Activated CD8-positive, alpha-beta memory T cell treated with anti-CD3 and anti-CD28 coated beads, Interleukin-2, amount 50 U/mL, for 1 hour (primary cell): ENCODE data around the gene WNT2B.

Source experiments
- DNase-seq: peaks from one replicate; pipeline ENCODE4 v3.0.0-alpha.2; 2020; ENCODE audit errors: extremely low read depth

The WNT2B gene

GRCh38 chr1:112527266-112528010, 18.7 kb downstream of the WNT2B start:
- no peak for DNase-seq

GRCh38 chr1:112528076-112528475, 19.3 kb downstream of the WNT2B start:
- no peak for DNase-seq

- no peak for DNase-seq
These were observed 20.5 kb downstream of the WNT2B start for GRCh38 chr1:112529301-112529700.

DNA sequence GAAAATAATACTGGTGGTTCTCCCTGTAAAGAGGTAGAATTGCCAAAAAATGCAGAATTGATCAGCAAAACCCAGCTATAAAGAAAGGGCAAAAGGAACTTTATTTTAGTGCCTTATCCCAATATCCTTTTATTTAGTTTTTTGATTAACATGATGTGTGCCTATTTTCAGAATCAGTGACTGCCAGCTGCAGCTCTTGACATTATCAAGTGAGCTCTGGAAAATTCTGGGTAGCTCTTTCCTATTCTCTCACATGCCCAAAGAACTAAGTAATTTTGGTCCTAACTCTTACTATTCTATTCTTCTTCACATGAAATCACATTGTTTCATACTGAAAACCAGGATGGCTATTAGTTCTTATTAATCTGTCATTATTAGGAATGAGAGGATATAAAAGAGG, 22.1 kb downstream of the WNT2B start:
- DNase-seq, result no peak

GRCh38 chr1:112532064-112532463, 23.3 kb downstream of the WNT2B start:
- no peak for DNase-seq

DNA sequence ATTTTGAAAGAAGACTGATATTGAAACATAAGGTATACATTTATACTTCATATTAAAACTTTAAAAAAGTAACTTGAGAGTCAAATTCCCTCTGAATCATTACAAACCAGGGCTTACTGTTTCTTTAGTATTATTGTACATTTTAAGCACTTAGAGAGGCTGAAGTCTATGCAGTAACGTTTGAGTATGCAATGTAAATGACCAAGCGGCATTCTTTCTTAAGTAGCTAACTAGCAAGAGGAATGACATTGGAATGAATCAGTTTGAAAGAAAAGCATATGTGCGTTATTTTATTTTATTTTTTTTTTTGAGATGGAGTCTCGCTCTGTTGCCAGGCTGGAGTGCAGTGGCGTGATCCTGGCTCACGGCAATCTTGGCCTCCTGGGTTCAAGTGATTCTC, 24.3 kb downstream of the WNT2B start:
- no peak for DNase-seq

GRCh38 chr1:112536561-112536960, 27.8 kb downstream of the WNT2B start:
- no peak for DNase-seq

DNA sequence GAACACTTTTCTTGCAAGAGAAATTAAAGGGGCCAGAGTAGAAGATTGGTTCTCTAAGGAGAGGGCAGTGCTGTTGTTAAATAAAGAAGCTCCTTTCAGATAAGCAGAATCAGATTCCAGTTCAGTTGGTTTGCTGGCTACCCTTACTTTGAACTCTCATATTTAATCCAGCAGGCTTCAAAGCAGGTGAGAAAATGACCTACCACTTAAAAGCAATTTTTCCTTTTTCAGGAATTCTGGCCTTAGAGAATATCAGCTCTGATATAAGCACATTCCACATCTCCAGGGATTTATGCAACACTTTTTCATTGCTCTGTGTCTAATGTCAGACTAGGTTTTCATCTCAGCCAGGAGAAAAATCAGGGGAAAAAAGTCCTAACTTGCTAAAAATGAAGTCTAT, 28.7 kb downstream of the WNT2B start:
- no peak for DNase-seq

GRCh38 chr1:112538883-112539282, 30.1 kb downstream of the WNT2B start:
- DNase-seq, result no peak

DNA sequence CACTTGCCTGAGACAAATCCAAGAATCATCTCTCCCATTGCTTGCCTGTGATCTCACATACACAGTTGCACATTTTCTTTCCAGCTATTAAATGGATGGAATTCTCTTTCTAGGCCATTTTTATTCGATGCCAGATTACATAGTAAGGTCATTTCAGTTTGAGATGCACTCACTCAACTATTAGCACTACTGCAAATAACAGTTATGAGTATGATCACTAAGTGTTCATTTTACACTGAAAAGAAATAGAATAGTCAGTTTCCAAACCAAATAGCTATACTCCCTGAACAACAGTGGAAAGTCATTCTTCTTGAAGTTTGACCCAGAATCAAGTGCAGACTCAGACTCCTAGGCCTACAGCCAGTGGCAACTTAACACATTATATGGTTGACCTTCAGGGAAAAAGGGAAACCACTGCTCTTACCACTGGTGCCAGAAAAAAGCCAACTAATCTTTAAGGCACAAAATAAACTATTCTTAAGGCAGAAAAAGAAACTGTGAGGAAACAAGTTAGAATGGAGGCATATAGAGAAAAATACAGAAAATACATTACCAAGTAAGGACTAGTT, 31.5 kb downstream of the WNT2B start:
- no peak for DNase-seq

- no peak for DNase-seq
These were observed 32.5 kb downstream of the WNT2B start for GRCh38 chr1:112541299-112541698.

DNA sequence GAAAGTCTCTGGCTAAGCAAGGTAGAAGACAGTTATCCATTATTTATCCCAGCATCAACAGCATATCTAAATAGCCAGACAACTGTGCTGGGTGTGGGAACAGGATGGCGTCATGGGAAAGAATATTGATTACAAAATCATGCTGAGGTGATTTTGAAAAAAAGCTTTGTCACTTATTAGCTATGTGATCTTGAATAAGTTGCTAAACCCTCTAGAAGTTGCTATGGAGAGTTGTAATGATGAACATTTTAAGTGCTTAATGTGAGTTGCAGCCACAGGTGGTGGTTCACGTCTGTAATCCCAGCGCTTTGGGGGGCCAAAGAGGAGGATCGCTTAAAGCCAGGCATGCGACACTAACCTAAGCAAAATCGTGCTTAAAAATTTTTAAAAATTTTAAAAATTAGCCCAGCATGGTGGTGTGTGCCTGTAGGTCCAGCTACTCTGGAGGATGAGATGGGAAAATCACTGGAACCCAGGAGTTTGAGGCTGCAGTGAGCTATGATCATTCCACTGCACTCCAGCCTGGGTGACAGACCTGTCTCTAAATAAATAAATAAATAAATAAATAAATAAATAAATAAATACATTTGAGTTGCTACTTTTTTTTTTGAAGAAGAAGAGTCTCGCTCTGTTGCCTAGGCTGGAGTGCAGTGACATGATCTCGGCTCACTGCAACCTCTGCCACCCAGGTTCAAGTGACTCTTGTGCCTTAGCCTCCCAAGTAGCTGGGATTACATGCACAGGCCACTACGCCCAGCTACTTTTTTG, 33.6 kb downstream of the WNT2B start:
- DNase-seq, result no peak

- no peak for DNase-seq
These were observed 35.4 kb downstream of the WNT2B start for GRCh38 chr1:112544011-112544688.

DNA sequence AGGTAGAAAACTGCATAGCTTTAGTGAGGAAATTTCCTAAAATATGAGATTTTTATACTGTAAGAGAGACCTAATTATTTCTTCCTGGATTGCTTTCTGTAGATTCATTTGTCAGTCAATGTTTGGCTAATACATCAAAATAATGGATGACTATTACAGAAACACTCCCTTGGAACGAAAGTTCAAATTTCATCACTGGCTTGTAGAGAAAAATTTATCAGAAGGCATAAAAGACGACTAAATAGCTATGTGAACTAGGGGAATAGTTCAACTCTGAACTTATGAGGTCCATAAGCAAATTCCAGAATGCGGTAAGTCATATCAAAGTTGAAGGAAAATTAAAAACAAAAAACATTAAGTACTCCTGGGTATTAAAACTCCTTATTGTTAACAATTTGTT, 36.0 kb downstream of the WNT2B start:
- no peak for DNase-seq

GRCh38 chr1:112546076-112546475, 37.3 kb downstream of the WNT2B start:
- DNase-seq, result no peak

DNA sequence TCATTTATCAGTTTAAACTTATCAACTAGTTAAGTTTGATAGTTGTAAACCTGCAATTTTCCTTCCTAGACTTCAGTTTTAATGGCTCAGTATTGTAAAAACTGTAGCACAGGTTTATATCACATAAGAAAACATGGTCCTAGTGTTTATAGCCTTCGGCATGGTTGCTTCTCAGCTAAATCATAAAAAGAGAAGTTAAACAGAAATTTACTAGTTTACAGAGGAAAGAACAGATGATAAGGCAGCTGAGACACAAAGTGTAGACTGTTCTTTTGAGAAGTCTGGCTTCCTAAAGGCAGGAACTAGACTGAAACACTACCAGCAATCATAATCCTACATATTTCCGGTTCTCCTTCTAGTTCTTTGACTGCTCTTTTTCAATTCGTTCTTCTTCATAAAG, 39.8 kb downstream of the WNT2B start:
- DNase-seq, result no peak

GRCh38 chr1:112549590-112549989, 40.8 kb downstream of the WNT2B start:
- DNase-seq, result no peak

GRCh38 chr1:112554411-112554810, 45.6 kb downstream of the WNT2B start:
- no peak for DNase-seq

- no peak for DNase-seq
These were observed 48.6 kb downstream of the WNT2B start for GRCh38 chr1:112557385-112557784.

GRCh38 chr1:112558634-112559033, 49.9 kb downstream of the WNT2B start:
- DNase-seq, result no peak

DNA sequence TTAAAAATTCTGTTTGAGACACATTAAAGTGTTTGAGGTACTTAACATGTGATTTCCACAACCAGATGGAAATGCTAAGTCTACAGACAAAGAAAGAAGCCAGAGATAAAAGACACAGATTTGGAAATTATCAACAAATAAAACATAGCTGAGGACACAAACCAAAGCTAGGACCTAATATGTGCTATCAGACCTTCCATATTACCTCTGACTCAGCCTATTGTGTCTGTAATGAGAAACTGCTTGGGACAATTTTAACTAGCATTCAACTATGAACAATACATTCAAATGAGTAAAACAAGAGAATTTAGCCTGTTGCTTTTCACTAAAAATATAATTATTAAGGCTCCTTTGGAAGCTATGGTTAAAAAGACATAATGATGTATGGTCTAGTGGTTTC, 54.6 kb downstream of the WNT2B start:
- DNase-seq, result no peak

GRCh38 chr1:112564081-112564480, 55.3 kb downstream of the WNT2B start:
- DNase-seq, result no peak

DNA sequence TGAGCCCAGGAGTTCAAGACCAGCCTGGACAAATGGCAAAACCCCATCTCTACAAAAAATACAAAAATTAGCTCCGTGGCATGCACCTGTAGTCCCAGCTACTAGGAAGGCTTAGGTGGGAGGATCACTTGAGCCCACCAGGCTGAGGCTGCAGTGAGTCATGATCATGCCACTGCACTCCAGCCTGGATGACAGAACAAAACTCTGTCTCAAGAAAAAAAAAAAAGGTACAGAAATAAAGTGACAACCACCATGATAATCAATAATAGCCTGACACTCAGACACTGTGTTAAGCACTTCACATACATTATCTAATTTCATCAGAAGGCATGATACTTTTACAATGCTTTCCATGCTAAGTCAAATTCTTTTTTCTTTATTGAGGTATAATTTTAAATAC, 57.0 kb downstream of the WNT2B start:
- DNase-seq, result no peak
